Islet of Langerhans (tissue), 1 donor: ENCODE data around the gene IGSF6.

Source experiments
- FAIRE-seq: peaks from one replicate; lab custom pipeline; 2011; peaks lifted over from hg19 to GRCh38; lab: Jason Lieb, UNC

IGSF6 gene

GRCh38 chr16:21599122-21600030, 53.0 kb downstream of the IGSF6 start, which contains the start of gene METTL9:
Gene METTL9, plus strand, starts transcription at chr16:21599577. Its CDS starts 157 bp downstream, at chr16:21599734.
- FAIRE-seq, result no peak

DNA sequence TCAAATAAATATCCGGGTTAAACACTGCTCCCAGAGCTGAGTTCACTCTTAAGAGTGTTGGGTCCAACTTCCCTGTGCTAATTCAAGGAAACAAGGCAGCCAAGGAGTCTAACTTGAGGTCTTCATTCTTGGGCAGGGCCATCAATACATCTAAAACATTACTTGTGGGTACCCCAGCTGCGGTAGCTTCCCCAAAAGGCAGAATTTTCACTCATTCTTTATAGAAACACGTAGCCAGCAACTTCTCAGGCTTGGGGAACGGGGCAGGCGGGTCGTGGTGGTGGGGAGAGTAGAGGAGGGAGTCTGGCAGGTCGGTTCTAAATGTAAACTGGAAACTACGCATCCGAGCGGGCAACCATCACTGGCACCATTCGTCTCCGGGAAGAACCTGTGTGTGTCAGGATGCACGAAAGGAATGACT, 53.7 kb downstream of the IGSF6 start:
- no peak for FAIRE-seq

- no peak for FAIRE-seq
These were observed 54.2 kb downstream of the IGSF6 start for GRCh38 chr16:21598206-21598605.

DNA sequence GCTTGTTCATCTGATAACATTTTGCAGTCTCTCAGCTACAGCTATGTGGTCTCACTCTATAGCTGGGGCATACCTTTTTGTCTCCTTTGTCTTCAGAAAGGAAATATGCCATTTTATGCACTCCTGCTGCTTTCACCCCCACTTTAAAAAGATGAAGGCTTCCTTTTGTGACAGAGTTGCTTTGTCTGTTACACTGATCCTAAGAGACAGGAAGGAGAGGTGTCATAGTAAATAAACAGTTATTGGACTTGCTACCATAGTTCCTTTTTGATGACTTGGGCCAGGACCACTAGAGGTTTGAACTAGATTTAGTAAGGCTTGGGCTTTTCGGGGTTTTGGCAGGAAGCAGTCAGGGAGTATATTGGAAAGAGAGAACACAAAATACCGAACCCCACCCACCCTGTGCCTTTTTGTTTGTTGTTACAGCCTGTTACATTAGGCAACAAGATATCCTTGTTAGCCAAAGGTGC, 54.8 kb downstream of the IGSF6 start:
- FAIRE-seq, result no peak

DNA sequence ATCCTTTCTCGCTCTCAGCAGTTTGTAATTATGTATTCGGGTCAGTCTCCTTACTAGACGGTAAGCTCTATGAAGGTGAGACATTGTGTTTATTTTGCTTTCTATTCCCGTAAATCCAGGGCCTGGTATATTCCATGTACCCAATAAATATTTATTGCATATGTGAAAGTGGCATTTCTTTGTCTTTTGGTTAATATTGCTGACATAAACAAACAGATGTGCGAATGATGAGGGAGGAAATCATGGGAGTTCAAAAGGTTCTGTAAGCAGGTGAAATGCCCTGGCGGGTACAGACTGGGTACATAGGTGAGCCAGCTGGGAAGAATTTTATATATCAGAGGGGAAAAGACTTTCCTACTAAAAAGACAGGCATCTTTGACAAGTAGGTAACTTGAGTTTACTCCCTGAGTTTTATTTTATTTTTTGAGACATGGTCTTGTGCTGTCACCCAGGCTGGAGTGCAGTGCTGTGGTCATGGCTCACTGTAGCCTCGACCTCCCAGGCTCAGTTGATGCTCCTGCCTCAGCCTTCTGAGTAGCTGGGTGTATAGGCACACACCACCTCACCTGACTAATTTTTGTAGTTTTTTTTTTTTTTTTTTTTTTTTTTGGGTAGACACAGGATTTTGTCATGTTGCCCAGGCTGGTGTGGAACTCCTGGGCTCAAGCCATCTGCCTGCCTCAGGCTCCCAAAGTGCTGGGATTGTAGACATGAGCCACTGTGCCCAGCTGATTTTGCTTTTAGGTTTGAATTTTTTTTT, 58.7 kb downstream of the IGSF6 start:
- no peak for FAIRE-seq

DNA sequence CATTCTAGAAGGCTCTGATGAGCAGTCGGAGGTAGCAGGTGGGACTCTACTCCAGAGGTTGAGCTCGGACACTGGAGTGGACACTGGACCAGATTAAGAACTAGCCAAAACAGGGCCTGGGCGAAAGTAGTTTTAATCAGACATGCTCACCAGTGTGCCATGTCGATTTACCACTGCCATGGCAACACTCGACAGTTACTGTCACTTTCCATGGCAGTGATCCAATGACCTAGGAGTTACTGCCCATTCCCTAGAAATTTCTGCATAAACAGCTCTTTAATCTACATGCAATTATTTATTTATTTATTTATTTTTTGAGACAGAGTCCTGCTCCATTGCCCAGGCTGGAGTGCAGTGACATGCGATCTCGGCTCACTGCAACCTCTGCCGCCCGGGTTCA, 60.2 kb downstream of the IGSF6 start:
- FAIRE-seq, result no peak

GRCh38 chr16:21590796-21591195, 61.6 kb downstream of the IGSF6 start:
- no peak for FAIRE-seq

DNA sequence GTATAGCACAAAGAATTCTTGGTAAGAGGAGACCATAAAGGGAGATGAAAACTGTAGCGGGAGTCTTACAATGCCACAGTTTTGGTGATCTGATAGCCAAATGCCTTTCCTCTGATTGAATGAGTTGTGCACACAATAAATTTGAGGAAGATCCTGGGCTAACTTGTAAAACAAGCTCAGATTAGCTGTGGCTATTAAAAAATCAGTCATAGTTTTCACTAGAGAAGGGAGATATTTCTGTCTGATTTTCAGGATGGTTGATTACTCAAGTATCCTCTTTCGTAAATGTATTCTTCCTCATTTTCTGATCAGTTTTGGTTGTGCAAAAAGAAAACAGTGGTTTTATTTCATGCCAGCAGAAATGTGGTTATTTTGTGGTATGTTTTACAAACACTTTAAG, 62.1 kb downstream of the IGSF6 start:
- FAIRE-seq, result no peak

GRCh38 chr16:21589551-21589950, 62.9 kb downstream of the IGSF6 start:
- FAIRE-seq, result no peak
